GM19043 (cell line): ENCODE results near the gene MAP3K2.
"Not testable (repeated sequence)": the region's sequence is repeated elsewhere in the genome, so short reads cannot be mapped to it uniquely, and the experiment has no call there.

Source experiments
- ATAC-seq: cut with Tn5 transposase; IDR thresholded peaks from one replicate; pipeline ENCODE4 v1.9.1; 2021; ENCODE audit warnings: low read depth; ENCODE audit not compliant: unreplicated experiment

Gene MAP3K2

GRCh38 chr2:127421871-127422558, 34.2 kb upstream of the MAP3K2 start:
- no peak for ATAC-seq

GRCh38 chr2:127421116-127421800, 33.5 kb upstream of the MAP3K2 start:
- no peak for ATAC-seq

- no peak for ATAC-seq
These were observed 32.5 kb upstream of the MAP3K2 start for GRCh38 chr2:127420039-127420864.

- no peak for ATAC-seq
These were observed 31.8 kb upstream of the MAP3K2 start for GRCh38 chr2:127419448-127420038.

- ATAC-seq, result no peak
These were observed 31.3 kb upstream of the MAP3K2 start for GRCh38 chr2:127419112-127419430.

- ATAC-seq, result no peak
These were observed 30.7 kb upstream of the MAP3K2 start, which contains the start of gene PROC for GRCh38 chr2:127418300-127419111. TSS of gene PROC (plus strand) at chr2:127418427. CDS start at chr2:127419943, 1,516 bp downstream.

GRCh38 chr2:127417406-127417805, 29.6 kb upstream of the MAP3K2 start:
- ATAC-seq, result no peak

- no peak for ATAC-seq
These were observed 28.8 kb upstream of the MAP3K2 start for GRCh38 chr2:127416506-127417001.

- ATAC-seq, result peak; percentile 78
These were observed 28.1 kb upstream of the MAP3K2 start for GRCh38 chr2:127415593-127416505.

GRCh38 chr2:127414638-127415592, 27.1 kb upstream of the MAP3K2 start:
- ATAC-seq, result no peak

GRCh38 chr2:127413782-127414637, 26.2 kb upstream of the MAP3K2 start:
- no peak for ATAC-seq

GRCh38 chr2:127413200-127413599, 25.4 kb upstream of the MAP3K2 start:
- no peak for ATAC-seq

GRCh38 chr2:127411653-127412369, 24.0 kb upstream of the MAP3K2 start:
- no peak for ATAC-seq

GRCh38 chr2:127410871-127411652, 23.3 kb upstream of the MAP3K2 start:
- peak; percentile 43 for ATAC-seq

- ATAC-seq, result not testable (repeated sequence)
These were observed 21.9 kb upstream of the MAP3K2 start for GRCh38 chr2:127409716-127410115.

GRCh38 chr2:127408807-127409099, 21.0 kb upstream of the MAP3K2 start:
- no peak for ATAC-seq
